Smooth muscle cell (in vitro differentiated cells): Measurements from ENCODE around the gene TCF12. TPM values are rescaled to one million over a fixed set of nuclear protein-coding genes. Genes with fewer than 3 reads are reported as not detected.

Experiments used
- DNase-seq: peaks from one replicate; lab custom pipeline; 2025; ENCODE audit not compliant: unreplicated experiment; lab: John Stamatoyannopoulos, UW
- H2AFZ ChIP-seq: fragments of 200-600 bp; sonication (generic); 2 replicates; pipeline ENCODE4 v1.6.0; 2016; ENCODE audit warnings: antibody characterized with exemption, low read depth, mild to moderate bottlenecking
- H3F3A ChIP-seq: fragments of 200-600 bp; sonication (generic); 2 replicates; pipeline ENCODE4 v1.6.0; 2017; ENCODE audit warnings: antibody characterized with exemption, low read depth
- H3K27ac ChIP-seq: fragments of 200-600 bp; sonication (generic); 2 replicates; pipeline ENCODE4 v1.5.1; 2016; ENCODE audit warnings: low read depth, mild to moderate bottlenecking
- H3K27me3 ChIP-seq: fragments of 200-600 bp; sonication (generic); 2 replicates; pipeline ENCODE4 v1.6.1; 2016; ENCODE audit warnings: low read depth, mild to moderate bottlenecking
- H3K36me3 ChIP-seq: fragments of 200-600 bp; sonication (generic); 2 replicates; pipeline ENCODE4 v1.5.1; 2016; ENCODE audit warnings: low read depth
- H3K4me1 ChIP-seq: fragments of 200-600 bp; sonication (generic); 2 replicates; pipeline ENCODE4 v1.5.1; 2016; ENCODE audit warnings: low read depth
- H3K4me2 ChIP-seq: fragments of 200-600 bp; sonication (generic); 2 replicates; pipeline ENCODE4 v1.6.0; 2016; ENCODE audit warnings: mild to moderate bottlenecking
- H3K4me3 ChIP-seq: fragments of 200-600 bp; sonication (generic); 2 replicates; pipeline ENCODE4 v1.5.1; 2016; ENCODE audit warnings: mild to moderate bottlenecking
- H3K79me2 ChIP-seq: fragments of 200-600 bp; sonication (generic); 2 replicates; pipeline ENCODE4 v1.6.0; 2016; ENCODE audit warnings: low read depth, mild to moderate bottlenecking
- H3K9ac ChIP-seq: fragments of 200-600 bp; sonication (generic); 2 replicates; pipeline ENCODE4 v1.6.0; 2016; ENCODE audit warnings: low read depth
- H3K9me3 ChIP-seq: fragments of 200-600 bp; sonication (generic); replicated peaks from 2 replicates; pipeline ENCODE4 v1.5.1; 2016; ENCODE audit warnings: low read depth
- H4K20me1 ChIP-seq: fragments of 200-600 bp; sonication (generic); 2 replicates; pipeline ENCODE4 v1.6.0; 2016; ENCODE audit warnings: low read depth
- whole genome bisulfite sequencing: methylation state at CpG from one replicate; pipeline ENCODE4 v1.1.7; 2016; ENCODE audit warnings: low lambda C conversion rate; 5-methylcytosine and 5-hydroxymethylcytosine counted together
- polyA plus RNA-seq: library from polyadenylated mRNA; unstranded; fragments of >200 nt; fragmentation: Nextera tagmentation; extraction: Ambion mirVana; gene quantifications from 2 replicates; pipeline ENCODE4 v1.2.1, GENCODE V29; 2016
- total RNA-seq: library from RNA; depleted of rRNA; stranded (reverse); fragments of >200 nt; gene quantifications from 2 replicates; pipeline ENCODE4 v1.2.3, GENCODE V29; 2014
- TF ChIP-seq, protein P1 (sequence below): fragments of 200-600 bp; sonication (generic); IDR thresholded peaks from 2 replicates; pipeline ENCODE4 v1.5.1; 2017; ENCODE audit warnings: borderline replicate concordance, mild to moderate bottlenecking, antibody characterized with exemption; ENCODE audit not compliant: insufficient read depth, poor library complexity, severe bottlenecking

Gene TCF12
- total and polyA plus RNA-seq, 2 experiments from 2014 or later, result 54.1 to 302 TPM

GRCh38 chr15:56933410-56933809 lies 15.0 kb downstream of the TCF12 start:
- H3K27ac ChIP-seq, result no peak overlapping the region
- no peak overlapping the region for H3K9ac ChIP-seq
- H3K79me2 ChIP-seq, result peaks cover 99% of the 10 kb centered on the region
- WGBS, result 58% methylated on average over 1 of the region's 1 CpG
- TF ChIP-seq, protein P1, sequence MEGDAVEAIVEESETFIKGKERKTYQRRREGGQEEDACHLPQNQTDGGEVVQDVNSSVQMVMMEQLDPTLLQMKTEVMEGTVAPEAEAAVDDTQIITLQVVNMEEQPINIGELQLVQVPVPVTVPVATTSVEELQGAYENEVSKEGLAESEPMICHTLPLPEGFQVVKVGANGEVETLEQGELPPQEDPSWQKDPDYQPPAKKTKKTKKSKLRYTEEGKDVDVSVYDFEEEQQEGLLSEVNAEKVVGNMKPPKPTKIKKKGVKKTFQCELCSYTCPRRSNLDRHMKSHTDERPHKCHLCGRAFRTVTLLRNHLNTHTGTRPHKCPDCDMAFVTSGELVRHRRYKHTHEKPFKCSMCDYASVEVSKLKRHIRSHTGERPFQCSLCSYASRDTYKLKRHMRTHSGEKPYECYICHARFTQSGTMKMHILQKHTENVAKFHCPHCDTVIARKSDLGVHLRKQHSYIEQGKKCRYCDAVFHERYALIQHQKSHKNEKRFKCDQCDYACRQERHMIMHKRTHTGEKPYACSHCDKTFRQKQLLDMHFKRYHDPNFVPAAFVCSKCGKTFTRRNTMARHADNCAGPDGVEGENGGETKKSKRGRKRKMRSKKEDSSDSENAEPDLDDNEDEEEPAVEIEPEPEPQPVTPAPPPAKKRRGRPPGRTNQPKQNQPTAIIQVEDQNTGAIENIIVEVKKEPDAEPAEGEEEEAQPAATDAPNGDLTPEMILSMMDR, result no peak
- H3K4me3 ChIP-seq, result no peak overlapping the region
- no peaks in the 10 kb centered on the region for H3K9me3 ChIP-seq
- H3K4me2 ChIP-seq, result no peak overlapping the region
- H3K36me3 ChIP-seq, result no peaks in the 10 kb centered on the region
- DNase-seq, result no peak
- peaks cover 19% of the 10 kb centered on the region for H3K4me1 ChIP-seq
- H3K27me3 ChIP-seq, result no peaks in the 10 kb centered on the region
- peaks cover 4% of the 10 kb centered on the region for H3F3A ChIP-seq
- H4K20me1 ChIP-seq, result peaks cover 97% of the 10 kb centered on the region
- H2AFZ ChIP-seq, result no peak overlapping the region

GRCh38 chr15:56933811-56934210 lies 15.4 kb downstream of the TCF12 start:
- no peaks in the 10 kb centered on the region for H3K36me3 ChIP-seq
- peaks cover 17% of the 10 kb centered on the region for H3K4me1 ChIP-seq
- no peak overlapping the region for H3K4me2 ChIP-seq
- no peak overlapping the region for H2AFZ ChIP-seq
- no peaks in the 10 kb centered on the region for H3K9me3 ChIP-seq
- no peaks in the 10 kb centered on the region for H3F3A ChIP-seq
- H3K79me2 ChIP-seq, result peaks cover 99% of the 10 kb centered on the region
- H3K4me3 ChIP-seq, result no peak overlapping the region
- peaks cover 97% of the 10 kb centered on the region for H4K20me1 ChIP-seq
- TF ChIP-seq, protein P1, result no peak
- no peaks in the 10 kb centered on the region for H3K27me3 ChIP-seq
- no peak overlapping the region for H3K9ac ChIP-seq
- no peak for DNase-seq
- H3K27ac ChIP-seq, result no peak overlapping the region

DNA sequence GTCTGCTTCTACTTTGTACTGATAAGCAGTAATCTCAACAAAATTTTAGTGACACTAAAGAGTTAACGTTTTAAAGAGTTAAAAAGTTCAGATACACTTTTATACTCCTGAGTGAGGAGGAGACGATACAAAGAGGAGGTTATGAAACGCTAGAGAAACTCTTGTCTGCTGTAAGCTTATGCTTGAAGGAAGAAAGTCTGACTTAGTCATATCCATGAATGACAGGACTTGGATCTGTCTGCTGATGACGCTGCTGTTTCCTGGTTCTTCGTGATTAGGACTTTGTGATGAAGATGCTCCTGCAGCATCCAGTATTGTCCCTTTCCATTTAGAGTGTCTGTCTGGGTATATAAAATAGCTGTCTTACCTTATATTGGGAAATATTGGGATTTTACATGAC lies 15.8 kb downstream of the TCF12 start:
- no peak for DNase-seq
- Histone ChIP-seq H3K4me1 (peaks cover 17% of the 10 kb centered on the region), H4K20me1 (peaks cover 97% of the 10 kb centered on the region), H3F3A (no peaks in the 10 kb centered on the region), H3K9me3 (no peaks in the 10 kb centered on the region), H3K4me2 (no peak overlapping the region), H3K27ac (no peak overlapping the region), H2AFZ (no peak overlapping the region), H3K4me3 (no peak overlapping the region), H3K79me2 (peaks cover 99% of the 10 kb centered on the region), H3K9ac (no peak overlapping the region), H3K36me3 (no peaks in the 10 kb centered on the region), H3K27me3 (no peaks in the 10 kb centered on the region)
- TF ChIP-seq, protein P1, result no peak
- WGBS, result 40% methylated on average over 5 of the region's 5 CpGs

- H3K4me2 ChIP-seq, result no peak overlapping the region
- DNase-seq, result no peak
- H3K9ac ChIP-seq, result no peak overlapping the region
- H3F3A ChIP-seq, result no peaks in the 10 kb centered on the region
- TF ChIP-seq, protein P1, result no peak
- H3K79me2 ChIP-seq, result peaks cover 100% of the 10 kb centered on the region
- peaks cover 97% of the 10 kb centered on the region for H4K20me1 ChIP-seq
- H3K4me1 ChIP-seq, result peaks cover 15% of the 10 kb centered on the region
- H3K27me3 ChIP-seq, result no peaks in the 10 kb centered on the region
- H2AFZ ChIP-seq, result no peak overlapping the region
- 97% methylated on average over 5 of the region's 5 CpGs for WGBS
- no peaks in the 10 kb centered on the region for H3K9me3 ChIP-seq
- H3K36me3 ChIP-seq, result no peaks in the 10 kb centered on the region
- no peak overlapping the region for H3K27ac ChIP-seq
- H3K4me3 ChIP-seq, result no peak overlapping the region
Observed at GRCh38 chr15:56936929-56937328, 18.5 kb downstream of the TCF12 start.
